A673 (cell line): ENCODE results near the gene RBM20.
"Not testable (repeated sequence)": the region's sequence is repeated elsewhere in the genome, so short reads cannot be mapped to it uniquely, and the experiment has no call there.

Source experiments
- CTCF ChIP-seq: fragments of 300-800, 200-600 bp; sonication (generic); conservative IDR thresholded peaks from 2 replicates; pipeline ENCODE4 v1.5.1; 2017; ENCODE audit warnings: low read depth, mild to moderate bottlenecking, antibody characterized with exemption, low read length, moderate library complexity, mixed read lengths
- EZH2 ChIP-seq: fragments of 200-600 bp; sonication (generic); IDR thresholded peaks from 2 replicates; pipeline ENCODE4 v1.6.1; 2017; ENCODE audit warnings: borderline replicate concordance, low read depth, mild to moderate bottlenecking, mixed read lengths, antibody characterized with exemption, low read length; ENCODE audit not compliant: poor library complexity, severe bottlenecking

GRCh38 chr10:110767601-110768000 is 123.5 kb downstream of the RBM20 start:
- TF ChIP-seq CTCF, EZH2: not testable (repeated sequence)
